ENCODE results near the gene TAF1C. TPM values are rescaled to one million over a fixed set of nuclear protein-coding genes. Genes with fewer than 3 reads are reported as not detected.

The TAF1C gene
- total and polyA plus RNA-seq, 10 of the 15 experiments (the other 5 are each of a cell fraction or from before 2014, with no cell fraction given) = 0.98 to 40.1 (median 15.4) TPM

- H3K4me3 ChIP-seq = no peak overlapping the region
- H2AFZ ChIP-seq (ENCODE audit: control insufficient read depth, low read depth, low read length) = no peak overlapping the region
- no peaks in the 10 kb centered on the region for H3K9me3 ChIP-seq (replicated peaks; ENCODE audit: control insufficient read depth, insufficient read depth, low read length)
- in situ Hi-C loops (cut with MboI) = no loop called here
- no peaks in the 10 kb centered on the region for H3K79me2 ChIP-seq (ENCODE audit: control insufficient read depth, insufficient read depth, low read length)
- DNase-seq (ENCODE audit: low read depth, low spot score) (no peak), ATAC-seq (peak; percentile 41), FAIRE-seq (no peak)
- whole genome bisulfite sequencing (ENCODE audit: insufficient coverage, insufficient replicate concordance, low lambda C conversion rate, missing lambda C conversion rate) = 26% methylated on average over 12 of the region's 16 CpGs
- H3K4me1 ChIP-seq (ENCODE audit: control insufficient read depth, insufficient read depth, low read length) = no peaks in the 10 kb centered on the region
- ChIA-PET SMC1A (ENCODE audit: uncharacterized antibody, unreplicated experiment) (no interaction called here), POLR2A (no interaction called here), CTCF (no interaction called here), RAD21 (ENCODE audit: unreplicated experiment) (no interaction called here)
- no peak overlapping the region for H3K27ac ChIP-seq (ENCODE audit: control insufficient read depth, insufficient read depth)
- H3K9ac ChIP-seq (ENCODE audit: control insufficient read depth, insufficient read depth, low read length) = no peak overlapping the region
- 0 out of 4 replicates have a peak, but pooled peaks cover 0 to 2% of the 10 kb centered on the region in 2 experiments for H3K27me3 ChIP-seq (replicated peaks in 1 of 2; ENCODE audit: control insufficient read depth in 2 of 2, insufficient read depth in 2 of 2, low read length in 1 of 2)
- BruUV-seq (replicated peaks) = no TSS peak
- intact Hi-C loops (cut with micrococcal nuclease; ENCODE audit: unreplicated experiment) = no loop called here
- TF ChIP-seq SIN3A (IDR thresholded peaks at IDR 0.05; ENCODE audit: low read depth, low read length) (no peak), JUNB (IDR thresholded peaks at IDR 0.05) (no peak), RELA (IDR thresholded peaks at IDR 0.05; ENCODE audit: borderline replicate concordance, partially characterized antibody) (no peak), BHLHE40 (IDR thresholded peaks at IDR 0.05; ENCODE audit: borderline replicate concordance in 1 of 2, low read depth in 2 of 2, low read length in 1 of 2) (0 out of 4 replicates have a peak, but pooled peaks of 1 of the 2 experiments have one; percentile 12), CBX5 (IDR thresholded peaks at IDR 0.05; ENCODE audit: low read depth) (no peak)
- no peaks in the 10 kb centered on the region for H4K20me1 ChIP-seq (ENCODE audit: control insufficient read depth, insufficient read depth)
- H3K36me3 ChIP-seq (ENCODE audit: control insufficient read depth in 2 of 2, insufficient read depth in 2 of 2, low read length in 1 of 2) = no peaks in the 10 kb centered on the region
- no peak overlapping the region for H3K4me2 ChIP-seq (ENCODE audit: control insufficient read depth, insufficient read depth)
Measured at GRCh38 chr16:84196727-84197394, 10.0 kb upstream of the TAF1C start.

- Histone ChIP-seq H3K79me2 (ENCODE audit: control insufficient read depth, insufficient read depth, low read length) (no peaks in the 10 kb centered on the region), H3K9ac (ENCODE audit: control insufficient read depth, insufficient read depth, low read length) (no peak overlapping the region), H3K9me3 (replicated peaks; ENCODE audit: control insufficient read depth, insufficient read depth, low read length) (no peaks in the 10 kb centered on the region), H3K4me3 (no peak overlapping the region), H3K4me1 (ENCODE audit: control insufficient read depth, insufficient read depth, low read length) (no peaks in the 10 kb centered on the region), H4K20me1 (ENCODE audit: control insufficient read depth, insufficient read depth) (no peaks in the 10 kb centered on the region), H3K36me3 (ENCODE audit: control insufficient read depth in 2 of 2, insufficient read depth in 2 of 2, low read length in 1 of 2) (no peaks in the 10 kb centered on the region), H3K27ac (ENCODE audit: control insufficient read depth, insufficient read depth) (no peak overlapping the region), H3K4me2 (ENCODE audit: control insufficient read depth, insufficient read depth) (no peak overlapping the region), H2AFZ (ENCODE audit: control insufficient read depth, low read depth, low read length) (no peak overlapping the region), H3K27me3 (replicated peaks in 1 of 2; ENCODE audit: control insufficient read depth in 2 of 2, insufficient read depth in 2 of 2, low read length in 1 of 2) (0 out of 4 replicates have a peak, but pooled peaks cover 0 to 2% of the 10 kb centered on the region in 2 experiments)
- no peak for ATAC-seq
- RAD21 ChIA-PET (ENCODE audit: unreplicated experiment) = no interaction called here
- WGBS (ENCODE audit: insufficient coverage, insufficient replicate concordance, low lambda C conversion rate, missing lambda C conversion rate) = 54% methylated on average over 16 of the region's 16 CpGs
- no TSS peak for BruUV-seq (replicated peaks)
- SMC1A ChIA-PET (ENCODE audit: uncharacterized antibody, unreplicated experiment) = no interaction called here
- CTCF ChIA-PET = interaction anchor here (1.6 kb wide), 1 partner anchor 9 kb away, joined by 5 read pairs; the partner anchor contains the start of gene TAF1C
- no peak for FAIRE-seq
- POLR2A ChIA-PET = no interaction called here
- intact Hi-C loops (cut with micrococcal nuclease; ENCODE audit: unreplicated experiment) (no loop called here), in situ Hi-C loops (cut with MboI) (no loop called here)
- DNase-seq (ENCODE audit: low read depth, low spot score) = no peak
- TF ChIP-seq HDGF (IDR thresholded peaks at IDR 0.05) (no peak), FOXK2 (IDR thresholded peaks at IDR 0.05) (no peak), FOXM1 (IDR thresholded peaks at IDR 0.05; ENCODE audit: low read depth, low read length) (no peak), CBFB (IDR thresholded peaks at IDR 0.05; ENCODE audit: low read depth) (no peak), NFIC (IDR thresholded peaks at IDR 0.05; ENCODE audit: low read depth, low read length) (no peak), SKIL (IDR thresholded peaks at IDR 0.05; ENCODE audit: low read depth, poor library complexity, severe bottlenecking) (no peak), BCLAF1 (IDR thresholded peaks at IDR 0.05) (no peak)
Measured at GRCh38 chr16:84196101-84196500, 9.2 kb upstream of the TAF1C start.
